CD4-positive, alpha-beta T cell treated with Interleukin-12 subunit alpha and Interleukin-12 subunit beta, for 1 hour (primary cell): ENCODE measurements around the gene COA5.
"Not testable (repeated sequence)": the region's sequence is repeated elsewhere in the genome, so short reads cannot be mapped to it uniquely, and the experiment has no call there.

Source experiments
- DNase-seq: peaks from one replicate; pipeline ENCODE4 v3.0.0-alpha.2; 2020

The COA5 gene

GRCh38 chr2:98605076-98605475 is 3.2 kb downstream of the COA5 start:
- DNase-seq, result no peak

- no peak for DNase-seq
Observed at GRCh38 chr2:98604547-98604946, 3.8 kb downstream of the COA5 start.

GRCh38 chr2:98601532-98602132 is 6.7 kb downstream of the COA5 start:
- DNase-seq, result peak; percentile 15

GRCh38 chr2:98598781-98599428 is 9.4 kb downstream of the COA5 start:
- DNase-seq, result no peak

GRCh38 chr2:98594665-98595064 is 13.6 kb downstream of the COA5 start:
- not testable (repeated sequence) for DNase-seq

- no peak for DNase-seq
Observed at GRCh38 chr2:98592565-98592964, 15.7 kb downstream of the COA5 start.

GRCh38 chr2:98589489-98589888 is 18.8 kb downstream of the COA5 start:
- DNase-seq, result no peak

- no peak for DNase-seq
Observed at GRCh38 chr2:98588880-98589431, 19.4 kb downstream of the COA5 start.

GRCh38 chr2:98586551-98587140 is 21.7 kb downstream of the COA5 start:
- DNase-seq, result no peak

GRCh38 chr2:98585386-98585785 is 22.9 kb downstream of the COA5 start:
- DNase-seq, result no peak

- DNase-seq, result no peak
Observed at GRCh38 chr2:98583816-98584618, 24.3 kb downstream of the COA5 start.

GRCh38 chr2:98583276-98583675 is 25.0 kb downstream of the COA5 start:
- no peak for DNase-seq

GRCh38 chr2:98582523-98582922 is 25.8 kb downstream of the COA5 start:
- DNase-seq, result no peak

GRCh38 chr2:98580656-98581284 is 27.5 kb downstream of the COA5 start:
- no peak for DNase-seq

GRCh38 chr2:98579926-98580325 is 28.4 kb downstream of the COA5 start:
- no peak for DNase-seq

- no peak for DNase-seq
Observed at GRCh38 chr2:98578231-98578630, 30.1 kb downstream of the COA5 start.

GRCh38 chr2:98577313-98577712 is 31.0 kb downstream of the COA5 start:
- no peak for DNase-seq

- no peak for DNase-seq
Observed at GRCh38 chr2:98576666-98577312, 31.5 kb downstream of the COA5 start.

GRCh38 chr2:98573426-98573825 is 34.9 kb downstream of the COA5 start:
- DNase-seq, result no peak

GRCh38 chr2:98572676-98573075 is 35.6 kb downstream of the COA5 start:
- no peak for DNase-seq

- no peak for DNase-seq
Observed at GRCh38 chr2:98572211-98572610, 36.1 kb downstream of the COA5 start.

- DNase-seq, result no peak
Observed at GRCh38 chr2:98571796-98572195, 36.5 kb downstream of the COA5 start.
